Keratinocyte (primary cell): ENCODE data around the gene CDKAL1. TPM values are rescaled to one million over a fixed set of nuclear protein-coding genes. Genes with fewer than 3 reads are reported as not detected.

Experiments
- DNase-seq: peaks from one replicate; pipeline ENCODE4 v3.0.0-alpha.2; 2011; ENCODE audit warnings: low read depth, missing footprints, low spot score
- FAIRE-seq: peaks from 2 replicates; lab custom pipeline; 2011; peaks lifted over from hg19 to GRCh38; lab: Jason Lieb, UNC
- H2AFZ ChIP-seq: 2 replicates; pipeline ENCODE4 v1.6.0; 2012; ENCODE audit warnings: low read length, control low read depth, inconsistent platforms; ENCODE audit not compliant: control insufficient read depth
- H3K27ac ChIP-seq: 2 replicates; pipeline ENCODE4 v1.5.1; 2011; ENCODE audit warnings: low read length; ENCODE audit not compliant: control insufficient read depth, insufficient read depth
- H3K27me3 ChIP-seq: 3 replicates; pipeline ENCODE4 v1.6.0; 2011; ENCODE audit warnings: low read length; ENCODE audit not compliant: control insufficient read depth, insufficient read depth; ENCODE audit errors: extremely low read depth
- H3K36me3 ChIP-seq, 2 experiments: 2 replicates in 1 of 2; 3 replicates in 1 of 2; pipeline ENCODE4 v1.5.1; 2011; ENCODE audit warnings: low read length in 2 of 2, mild to moderate bottlenecking in 1 of 2; ENCODE audit not compliant: control insufficient read depth in 2 of 2, insufficient read depth in 2 of 2; ENCODE audit errors: extremely low read depth in 1 of 2
- H3K4me1 ChIP-seq: 3 replicates; pipeline ENCODE4 v1.5.1; 2011; ENCODE audit warnings: low read length; ENCODE audit not compliant: control insufficient read depth, insufficient read depth; ENCODE audit errors: extremely low read depth
- H3K4me2 ChIP-seq: 3 replicates; pipeline ENCODE4 v1.6.0; 2011; ENCODE audit warnings: low read depth, low read length; ENCODE audit not compliant: control insufficient read depth, insufficient read depth; ENCODE audit errors: extremely low read depth
- H3K4me3 ChIP-seq, 3 experiments: fragments of 200-600 bp in 1 of 3; sonication (generic) in 1 of 3; 2 replicates in 2 of 3; 3 replicates in 1 of 3; pipeline ENCODE4 v1.5.1; 2011 to 2016; ENCODE audit warnings: low read length in 3 of 3, mild to moderate bottlenecking in 3 of 3, control low read depth in 2 of 3, inconsistent platforms in 1 of 3, low read depth in 1 of 3, mixed read lengths in 1 of 3, mixed run types in 1 of 3, moderate library complexity in 1 of 3; ENCODE audit not compliant: control insufficient read depth in 2 of 3, insufficient read depth in 2 of 3; ENCODE audit errors: extremely low read depth in 1 of 3
- H3K79me2 ChIP-seq: 2 replicates; pipeline ENCODE4 v1.6.0; 2012; ENCODE audit warnings: low read length; ENCODE audit not compliant: control insufficient read depth, insufficient read depth
- H3K9ac ChIP-seq: 3 replicates; pipeline ENCODE4 v1.6.0; 2011; ENCODE audit warnings: low read length; ENCODE audit not compliant: control insufficient read depth, insufficient read depth; ENCODE audit errors: extremely low read depth
- H3K9me1 ChIP-seq: 3 replicates; pipeline ENCODE4 v1.6.0; 2011; ENCODE audit warnings: low read length; ENCODE audit not compliant: control insufficient read depth, insufficient read depth; ENCODE audit errors: extremely low read depth
- H3K9me3 ChIP-seq: 2 replicates; pipeline ENCODE4 v1.5.1; 2012; ENCODE audit warnings: low read depth, low read length; ENCODE audit not compliant: control insufficient read depth
- H4K20me1 ChIP-seq: 3 replicates; pipeline ENCODE4 v1.6.0; 2011; ENCODE audit warnings: low read length; ENCODE audit not compliant: control insufficient read depth, insufficient read depth; ENCODE audit errors: extremely low read depth
- EZH2 ChIP-seq: IDR thresholded peaks from one replicate; pipeline ENCODE4 v1.6.1; 2012; ENCODE audit warnings: inconsistent platforms, mild to moderate bottlenecking, low read length, moderate library complexity
- dilution Hi-C: fragments of 300-500 bp; cut with MboI; formaldehyde crosslinking; loops from one replicate; pipeline ENCODE4 v1.7.0; 2020; ENCODE audit warnings: low sequenced_read_pairs; ENCODE audit not compliant: extremely low pct_ligation_motif_present
- polyA plus RNA-seq, 5 experiments: library from polyadenylated mRNA; depleted of rRNA in 3 of 5; stranded (reverse) in 3 of 5; stranded (forward) in 1 of 5; unstranded in 1 of 5; fragments of >200 nt; gene quantifications; 1 replicate in 1 of 5; 2 replicates in 3 of 5; 3 replicates in 1 of 5; pipeline versions ENCODE4 v1.2.1 to v1.2.3, GENCODE V29; 2011 to 2012; ENCODE audit warnings: missing spikeins in 2 of 5, low read depth in 1 of 5, low replicate concordance in 1 of 5
- TF ChIP-seq, protein P1 (sequence below), 3 experiments: IDR thresholded peaks in 1 of 3; conservative IDR thresholded peaks in 1 of 3; optimal IDR thresholded peaks in 1 of 3; 2 replicates in 2 of 3; 3 replicates in 1 of 3; pipeline versions ENCODE3 to v1.5.1; 2011; ENCODE audit warnings: low read length in 3 of 3, mild to moderate bottlenecking in 3 of 3, moderate library complexity in 2 of 3, control low read depth in 1 of 3, inconsistent platforms in 1 of 3; ENCODE audit not compliant: insufficient read depth in 2 of 3; ENCODE audit errors: extremely low read depth in 1 of 3

CDKAL1 gene
- polyA plus RNA-seq, 1 donor (not counting 4 experiments of a cell fraction or from before 2014, with no cell fraction given), result 5.6 TPM

- dilution Hi-C loops, result no loop called here
- no peak overlapping the region for H3K27ac ChIP-seq
- no peaks in the 10 kb centered on the region for H4K20me1 ChIP-seq
- no peak for FAIRE-seq
- H2AFZ ChIP-seq, result no peak overlapping the region
- H3K27me3 ChIP-seq, result no peaks in the 10 kb centered on the region
- peaks cover under 1% of the 10 kb centered on the region for H3K4me1 ChIP-seq
- H3K4me2 ChIP-seq, result no peak overlapping the region
- no peak overlapping the region for H3K4me3 ChIP-seq
- no peak overlapping the region for H3K9ac ChIP-seq
- no peak for DNase-seq
- no peaks in the 10 kb centered on the region for H3K79me2 ChIP-seq
- no peaks in the 10 kb centered on the region for H3K9me1 ChIP-seq
- no peaks in the 10 kb centered on the region for H3K36me3 ChIP-seq
- TF ChIP-seq, protein P1, sequence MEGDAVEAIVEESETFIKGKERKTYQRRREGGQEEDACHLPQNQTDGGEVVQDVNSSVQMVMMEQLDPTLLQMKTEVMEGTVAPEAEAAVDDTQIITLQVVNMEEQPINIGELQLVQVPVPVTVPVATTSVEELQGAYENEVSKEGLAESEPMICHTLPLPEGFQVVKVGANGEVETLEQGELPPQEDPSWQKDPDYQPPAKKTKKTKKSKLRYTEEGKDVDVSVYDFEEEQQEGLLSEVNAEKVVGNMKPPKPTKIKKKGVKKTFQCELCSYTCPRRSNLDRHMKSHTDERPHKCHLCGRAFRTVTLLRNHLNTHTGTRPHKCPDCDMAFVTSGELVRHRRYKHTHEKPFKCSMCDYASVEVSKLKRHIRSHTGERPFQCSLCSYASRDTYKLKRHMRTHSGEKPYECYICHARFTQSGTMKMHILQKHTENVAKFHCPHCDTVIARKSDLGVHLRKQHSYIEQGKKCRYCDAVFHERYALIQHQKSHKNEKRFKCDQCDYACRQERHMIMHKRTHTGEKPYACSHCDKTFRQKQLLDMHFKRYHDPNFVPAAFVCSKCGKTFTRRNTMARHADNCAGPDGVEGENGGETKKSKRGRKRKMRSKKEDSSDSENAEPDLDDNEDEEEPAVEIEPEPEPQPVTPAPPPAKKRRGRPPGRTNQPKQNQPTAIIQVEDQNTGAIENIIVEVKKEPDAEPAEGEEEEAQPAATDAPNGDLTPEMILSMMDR (optimal IDR thresholded peaks at IDR 0.05 in 1 of 3, IDR thresholded peaks at IDR 0.05 in 1 of 3, conservative IDR thresholded peaks at IDR 0.05 in 1 of 3; ENCODE audit: extremely low read depth in 1 of 3, insufficient read depth in 2 of 3, low read length in 3 of 3), result no peak
- no peak for TF ChIP-seq EZH2
- no peaks in the 10 kb centered on the region for H3K9me3 ChIP-seq
Measured at GRCh38 chr6:20740727-20741126, 206.5 kb downstream of the CDKAL1 start.

GRCh38 chr6:20741490-20741889, 207.2 kb downstream of the CDKAL1 start:
- no peak for DNase-seq
- Histone ChIP-seq H3K36me3 (no peaks in the 10 kb centered on the region), H3K9me3 (no peaks in the 10 kb centered on the region), H4K20me1 (no peaks in the 10 kb centered on the region), H3K4me2 (no peak overlapping the region), H3K79me2 (no peaks in the 10 kb centered on the region), H3K27me3 (no peaks in the 10 kb centered on the region), H3K9me1 (no peaks in the 10 kb centered on the region), H3K27ac (no peak overlapping the region), H3K4me3 (no peak overlapping the region), H3K9ac (no peak overlapping the region), H2AFZ (no peak overlapping the region), H3K4me1 (peaks cover 5% of the 10 kb centered on the region)
- TF ChIP-seq, protein P1 (optimal IDR thresholded peaks at IDR 0.05 in 1 of 3, IDR thresholded peaks at IDR 0.05 in 1 of 3, conservative IDR thresholded peaks at IDR 0.05 in 1 of 3; ENCODE audit: extremely low read depth in 1 of 3, insufficient read depth in 2 of 3, low read length in 3 of 3), result no peak
- dilution Hi-C loops, result no loop called here
- FAIRE-seq, result no peak
